GM12865 (cell line): Measurements from ENCODE around the gene PP2D1.
"Not testable (repeated sequence)": the region's sequence is repeated elsewhere in the genome, so short reads cannot be mapped to it uniquely, and the experiment has no call there.

Source experiments
- DNase-seq: peaks from one replicate; pipeline ENCODE4 v3.0.0; 2010; ENCODE audit warnings: low read depth
- H3K4me3 ChIP-seq: 2 replicates; pipeline ENCODE4 v1.5.1; 2011; ENCODE audit warnings: mild to moderate bottlenecking, low read depth, low read length, control low read depth
- TF ChIP-seq, protein P1 (sequence below): IDR thresholded peaks from 2 replicates; pipeline ENCODE4 v1.5.1; 2011; ENCODE audit warnings: low read length, control low read depth, low read depth, inconsistent platforms; ENCODE audit not compliant: insufficient read depth; ENCODE audit errors: missing control alignments

The PP2D1 gene

GRCh38 chr3:20046556-20046955 is 34.5 kb upstream of the PP2D1 start:
- TF ChIP-seq, protein P1, sequence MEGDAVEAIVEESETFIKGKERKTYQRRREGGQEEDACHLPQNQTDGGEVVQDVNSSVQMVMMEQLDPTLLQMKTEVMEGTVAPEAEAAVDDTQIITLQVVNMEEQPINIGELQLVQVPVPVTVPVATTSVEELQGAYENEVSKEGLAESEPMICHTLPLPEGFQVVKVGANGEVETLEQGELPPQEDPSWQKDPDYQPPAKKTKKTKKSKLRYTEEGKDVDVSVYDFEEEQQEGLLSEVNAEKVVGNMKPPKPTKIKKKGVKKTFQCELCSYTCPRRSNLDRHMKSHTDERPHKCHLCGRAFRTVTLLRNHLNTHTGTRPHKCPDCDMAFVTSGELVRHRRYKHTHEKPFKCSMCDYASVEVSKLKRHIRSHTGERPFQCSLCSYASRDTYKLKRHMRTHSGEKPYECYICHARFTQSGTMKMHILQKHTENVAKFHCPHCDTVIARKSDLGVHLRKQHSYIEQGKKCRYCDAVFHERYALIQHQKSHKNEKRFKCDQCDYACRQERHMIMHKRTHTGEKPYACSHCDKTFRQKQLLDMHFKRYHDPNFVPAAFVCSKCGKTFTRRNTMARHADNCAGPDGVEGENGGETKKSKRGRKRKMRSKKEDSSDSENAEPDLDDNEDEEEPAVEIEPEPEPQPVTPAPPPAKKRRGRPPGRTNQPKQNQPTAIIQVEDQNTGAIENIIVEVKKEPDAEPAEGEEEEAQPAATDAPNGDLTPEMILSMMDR, result no peak
- H3K4me3 ChIP-seq, result no peak overlapping the region
- DNase-seq, result no peak

DNA sequence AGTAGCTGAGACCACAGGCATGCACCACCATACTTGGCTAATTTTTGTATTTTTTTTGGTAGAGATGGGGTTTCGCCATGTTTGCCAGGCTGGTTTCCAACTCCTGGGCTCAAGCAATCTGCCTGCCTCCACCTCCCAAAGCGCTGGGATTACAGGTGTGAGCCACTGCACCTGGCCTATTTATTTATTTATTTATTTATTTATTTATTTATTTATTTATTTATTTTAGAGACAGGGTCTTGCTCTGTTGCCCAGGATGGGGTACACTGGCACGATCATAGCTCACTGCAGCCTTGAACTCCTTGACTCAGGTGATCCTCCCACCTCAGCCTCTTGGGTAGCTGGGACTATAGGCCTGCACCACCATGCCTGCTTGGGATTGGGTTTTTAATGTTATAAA is 33.1 kb upstream of the PP2D1 start:
- DNase-seq, H3K4me3 ChIP-seq: not testable (repeated sequence)

GRCh38 chr3:20043825-20044224 is 31.8 kb upstream of the PP2D1 start:
- TF ChIP-seq, protein P1, result no peak
- peak overlapping the region; percentile 44 for H3K4me3 ChIP-seq
- DNase-seq, result no peak

- TF ChIP-seq, protein P1, result no peak
- peak overlapping the region; percentile 44 for H3K4me3 ChIP-seq
- DNase-seq, result peak; percentile 75
These were observed 31.3 kb upstream of the PP2D1 start for GRCh38 chr3:20043396-20043795.

- TF ChIP-seq, protein P1, result no peak
- no peak overlapping the region for H3K4me3 ChIP-seq
- DNase-seq, result no peak
These were observed 30.3 kb upstream of the PP2D1 start for GRCh38 chr3:20042331-20042730.

GRCh38 chr3:20041197-20041780 is 29.2 kb upstream of the PP2D1 start:
- TF ChIP-seq, protein P1, result no peak
- DNase-seq, result peak; percentile 77
- H3K4me3 ChIP-seq, result peak overlapping the region; percentile 94

DNA sequence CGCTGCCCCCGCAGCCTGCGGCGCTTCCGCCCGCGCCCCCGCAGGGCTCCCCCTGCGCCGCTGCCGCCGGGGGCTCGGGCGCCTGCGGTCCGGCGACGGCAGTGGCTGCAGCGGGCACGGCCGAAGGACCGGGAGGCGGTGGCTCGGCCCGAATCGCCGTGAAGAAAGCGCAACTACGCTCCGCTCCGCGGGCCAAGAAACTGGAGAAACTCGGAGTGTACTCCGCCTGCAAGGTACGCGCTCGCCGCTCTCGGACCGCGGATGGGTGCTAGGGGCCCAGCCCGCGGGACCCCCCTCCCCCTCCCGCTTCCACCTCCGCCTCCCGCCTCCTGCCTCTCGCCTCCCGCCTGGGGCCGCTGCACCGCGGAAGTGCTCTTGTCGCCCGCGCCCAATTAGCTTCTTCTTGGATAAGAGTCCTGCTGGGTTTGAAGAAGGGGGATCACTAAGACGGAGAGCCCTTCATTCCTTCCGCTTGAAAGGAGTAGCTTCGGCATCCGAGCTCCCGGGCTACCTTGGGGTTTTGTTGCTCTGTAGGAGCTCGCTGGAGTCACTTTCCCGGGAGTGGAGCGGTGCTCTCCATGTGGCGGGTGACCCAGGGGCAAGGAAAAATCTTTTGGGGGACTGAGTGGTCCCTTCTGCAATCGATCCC is 28.6 kb upstream of the PP2D1 start:
- peak overlapping the region; percentile 94 for H3K4me3 ChIP-seq
- peak; percentile 85 for DNase-seq
- TF ChIP-seq, protein P1, result peak; percentile 20
